Vagina (tissue), 2 donors: ENCODE measurements around the gene TCF4. TPM values are rescaled to one million over a fixed set of nuclear protein-coding genes. Genes with fewer than 3 reads are reported as not detected.

Experiments used
- DNase-seq, 2 donors: peaks; one replicate each; pipeline ENCODE4 v3.0.0-alpha.2; 2017; ENCODE audit errors: extremely low spot score in 2 of 2
- H3K27ac ChIP-seq: fragments of 200-600 bp; sonication (generic); one replicate; pipeline ENCODE4 v1.5.1; 2019
- H3K27me3 ChIP-seq: fragments of 200-600 bp; sonication (generic); one replicate; pipeline ENCODE4 v1.5.1; 2019
- H3K36me3 ChIP-seq, 2 donors: fragments of 200-600 bp; sonication (generic); one replicate each; pipeline ENCODE4 v1.5.1; 2017 to 2019
- H3K4me1 ChIP-seq: fragments of 200-600 bp; sonication (generic); one replicate; pipeline ENCODE4 v1.5.1; 2019
- H3K4me3 ChIP-seq, 2 donors: fragments of 200-600 bp; sonication (generic); 1 replicate in 1 of 2; 2 replicates in 1 of 2; pipeline ENCODE4 v1.5.1; 2016 to 2019
- H3K9me3 ChIP-seq: fragments of 200-600 bp; sonication (generic); one replicate; pipeline ENCODE4 v1.5.1; 2019
- POLR2A ChIP-seq, 2 donors: fragments of 450-650 bp; IDR thresholded peaks; one replicate each; pipeline ENCODE4 v1.6.1; 2017; ENCODE audit warnings: antibody characterized with exemption in 2 of 2, mild to moderate bottlenecking in 2 of 2, moderate library complexity in 2 of 2
- POLR2AphosphoS5 ChIP-seq, 2 donors: sonication (generic); formaldehyde crosslinking; IDR thresholded peaks; one replicate each; pipeline ENCODE4 v1.9.0; 2017; ENCODE audit warnings: antibody characterized with exemption in 2 of 2, mild to moderate bottlenecking in 2 of 2, low read depth in 1 of 2; ENCODE audit not compliant: insufficient read depth in 1 of 2
- intact Hi-C: fragments of 100-400 bp; cut with DNase I; formaldehyde crosslinking; loops from one replicate; pipeline ENCODE4 v1.15.1; 2023
- total RNA-seq: library from RNA; depleted of rRNA; stranded (reverse); fragments of >200 nt; gene quantifications from one replicate; pipeline ENCODE4 v1.2.3, GENCODE V29; 2016
- TF ChIP-seq, protein P1 (sequence below), 3 experiments: fragments of 450-650 bp in 2 of 3; fragments of 200-600 bp in 1 of 3; sonication (generic) in 1 of 3; IDR thresholded peaks; one replicate each; pipeline ENCODE4 v1.5.1; 2017 to 2019; ENCODE audit warnings: antibody characterized with exemption in 3 of 3, mild to moderate bottlenecking in 2 of 3, moderate library complexity in 2 of 3

TCF4 gene
- total RNA-seq, 1 donor from 2014 or later: 105 TPM

DNA sequence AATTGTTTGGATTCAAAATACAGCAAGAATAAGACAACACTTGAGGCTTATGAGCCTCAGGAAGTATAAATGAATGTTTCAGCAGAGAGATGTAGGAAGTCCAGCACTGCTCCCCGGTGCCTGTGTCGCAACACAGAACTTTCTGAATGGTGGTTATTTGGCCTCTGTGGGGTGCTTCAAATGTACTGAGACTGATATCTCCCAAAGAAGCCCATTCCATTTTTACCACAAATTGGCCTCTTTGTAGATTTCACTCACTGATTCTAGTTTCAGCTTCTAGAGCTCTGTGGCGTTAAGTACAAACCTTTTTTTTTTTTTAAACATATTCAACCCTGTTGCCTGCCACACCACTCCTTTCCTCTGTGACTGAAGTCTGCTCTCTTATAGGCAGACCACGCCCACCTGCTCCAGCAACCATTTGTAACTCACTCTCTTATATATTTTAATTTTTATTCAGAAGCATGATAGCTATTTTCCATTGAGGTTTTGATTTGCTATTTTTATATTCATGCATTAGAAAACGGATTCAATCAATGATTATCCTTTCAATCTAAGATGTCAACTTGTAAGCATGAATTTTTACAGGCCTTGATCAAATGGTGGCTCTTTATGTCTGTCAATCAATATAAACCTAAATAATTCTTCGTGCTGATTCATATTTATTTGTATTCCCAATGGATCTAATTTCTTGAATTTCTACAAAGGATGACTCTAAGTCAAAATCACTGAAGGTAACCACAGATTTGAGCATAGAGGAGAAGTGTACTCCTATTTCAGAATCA, 351.7 kb downstream of the TCF4 start:
- Histone ChIP-seq H3K4me3 (no peak overlapping the region), H3K9me3 (no peaks in the 10 kb centered on the region), H3K27ac (no peak overlapping the region), H3K27me3 (no peaks in the 10 kb centered on the region), H3K4me1 (peaks cover 22% of the 10 kb centered on the region), H3K36me3 (peaks cover 0 to 25% of the 10 kb centered on the region in 2 donors)
- DNase-seq: no peak
- TF ChIP-seq, protein P1, sequence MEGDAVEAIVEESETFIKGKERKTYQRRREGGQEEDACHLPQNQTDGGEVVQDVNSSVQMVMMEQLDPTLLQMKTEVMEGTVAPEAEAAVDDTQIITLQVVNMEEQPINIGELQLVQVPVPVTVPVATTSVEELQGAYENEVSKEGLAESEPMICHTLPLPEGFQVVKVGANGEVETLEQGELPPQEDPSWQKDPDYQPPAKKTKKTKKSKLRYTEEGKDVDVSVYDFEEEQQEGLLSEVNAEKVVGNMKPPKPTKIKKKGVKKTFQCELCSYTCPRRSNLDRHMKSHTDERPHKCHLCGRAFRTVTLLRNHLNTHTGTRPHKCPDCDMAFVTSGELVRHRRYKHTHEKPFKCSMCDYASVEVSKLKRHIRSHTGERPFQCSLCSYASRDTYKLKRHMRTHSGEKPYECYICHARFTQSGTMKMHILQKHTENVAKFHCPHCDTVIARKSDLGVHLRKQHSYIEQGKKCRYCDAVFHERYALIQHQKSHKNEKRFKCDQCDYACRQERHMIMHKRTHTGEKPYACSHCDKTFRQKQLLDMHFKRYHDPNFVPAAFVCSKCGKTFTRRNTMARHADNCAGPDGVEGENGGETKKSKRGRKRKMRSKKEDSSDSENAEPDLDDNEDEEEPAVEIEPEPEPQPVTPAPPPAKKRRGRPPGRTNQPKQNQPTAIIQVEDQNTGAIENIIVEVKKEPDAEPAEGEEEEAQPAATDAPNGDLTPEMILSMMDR (IDR thresholded peaks at IDR 0.05): no peak
- TF ChIP-seq POLR2A (IDR thresholded peaks at IDR 0.05): no peak
- TF ChIP-seq POLR2AphosphoS5 (IDR thresholded peaks at IDR 0.05; ENCODE audit: insufficient read depth in 1 of 2, low read depth in 1 of 2): no peak
- intact Hi-C loops: loop anchor here (10.0 kb wide), 1 partner anchor 178 kb away; no protein-coding TSS in a partner anchor

DNA sequence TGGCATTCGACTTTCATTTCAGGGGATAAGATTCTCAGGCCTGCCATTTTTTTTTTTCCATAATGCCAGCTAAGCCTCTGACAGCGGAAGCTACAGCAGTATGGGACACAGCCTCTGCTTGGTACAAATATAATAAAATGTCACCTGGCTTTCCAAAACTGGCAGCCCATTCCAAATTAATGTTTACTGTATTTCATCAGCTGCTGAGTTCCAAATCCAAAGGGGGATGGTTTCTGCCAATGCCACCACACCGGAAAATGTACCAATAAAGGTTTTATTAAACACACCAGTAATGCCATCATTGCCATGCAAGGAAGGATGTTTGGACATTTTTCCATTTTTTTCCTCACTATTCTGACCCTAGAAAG, 352.9 kb downstream of the TCF4 start:
- DNase-seq: no peak
- H3K36me3 ChIP-seq: peaks cover 0 to 34% of the 10 kb centered on the region in 2 donors
- peak overlapping the region; percentile 37 for H3K27ac ChIP-seq
- H3K4me3 ChIP-seq: no peak overlapping the region
- intact Hi-C loops: loop anchor here (10.0 kb wide), 1 partner anchor 180 kb away; no protein-coding TSS in a partner anchor
- H3K9me3 ChIP-seq: no peaks in the 10 kb centered on the region
- TF ChIP-seq, protein P1 (IDR thresholded peaks at IDR 0.05): no peak
- TF ChIP-seq POLR2A (IDR thresholded peaks at IDR 0.05) (no peak), POLR2AphosphoS5 (IDR thresholded peaks at IDR 0.05; ENCODE audit: insufficient read depth in 1 of 2, low read depth in 1 of 2) (no peak)
- H3K27me3 ChIP-seq: no peaks in the 10 kb centered on the region
- H3K4me1 ChIP-seq: peaks cover 15% of the 10 kb centered on the region

DNA sequence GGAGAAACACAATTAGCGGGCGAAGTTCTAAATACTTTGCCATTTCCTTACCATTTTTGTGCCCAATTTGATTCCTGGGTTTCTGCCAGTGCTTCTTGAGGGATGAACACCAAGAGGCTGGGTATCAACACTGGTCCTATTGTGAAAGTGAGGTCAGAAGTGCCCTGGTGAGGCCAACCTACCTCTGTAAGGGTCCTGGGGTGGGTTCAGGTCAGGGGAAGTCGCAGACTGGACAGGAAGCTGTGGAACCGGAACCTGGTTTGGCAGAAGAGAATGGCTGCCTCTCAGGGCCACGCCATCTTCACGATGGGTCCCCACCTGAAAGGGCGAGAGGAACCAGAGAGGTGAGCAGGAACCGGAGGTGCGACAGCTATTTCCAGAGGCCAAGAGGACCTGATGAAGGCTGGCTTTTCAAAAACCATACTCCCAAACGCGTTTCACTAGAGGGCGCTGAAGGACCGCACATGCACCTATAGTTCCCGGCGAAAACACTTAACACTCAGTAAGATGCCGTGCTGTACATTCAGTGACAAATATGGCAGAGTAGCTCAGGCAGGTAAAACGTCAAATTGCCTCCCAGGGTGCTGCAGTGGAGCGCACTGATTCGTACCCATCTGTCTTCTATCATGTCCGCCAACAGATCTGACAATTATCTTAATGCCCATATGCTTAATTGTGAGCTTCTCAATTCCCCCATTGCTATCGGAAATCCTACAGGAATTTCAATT, 353.5 kb downstream of the TCF4 start:
- Histone ChIP-seq H3K27me3 (no peaks in the 10 kb centered on the region), H3K4me1 (peaks cover 12% of the 10 kb centered on the region), H3K9me3 (no peaks in the 10 kb centered on the region), H3K36me3 (peaks cover 0 to 35% of the 10 kb centered on the region in 2 donors), H3K27ac (peak overlapping the region; percentile 37), H3K4me3 (no peak overlapping the region)
- DNase-seq: no peak
- intact Hi-C loops: loop anchor here (10.0 kb wide), 1 partner anchor 180 kb away; no protein-coding TSS in a partner anchor
- no peak for TF ChIP-seq POLR2A (IDR thresholded peaks at IDR 0.05)
- TF ChIP-seq, protein P1 (IDR thresholded peaks at IDR 0.05): peak; percentile 51 to 83 (median 55)

DNA sequence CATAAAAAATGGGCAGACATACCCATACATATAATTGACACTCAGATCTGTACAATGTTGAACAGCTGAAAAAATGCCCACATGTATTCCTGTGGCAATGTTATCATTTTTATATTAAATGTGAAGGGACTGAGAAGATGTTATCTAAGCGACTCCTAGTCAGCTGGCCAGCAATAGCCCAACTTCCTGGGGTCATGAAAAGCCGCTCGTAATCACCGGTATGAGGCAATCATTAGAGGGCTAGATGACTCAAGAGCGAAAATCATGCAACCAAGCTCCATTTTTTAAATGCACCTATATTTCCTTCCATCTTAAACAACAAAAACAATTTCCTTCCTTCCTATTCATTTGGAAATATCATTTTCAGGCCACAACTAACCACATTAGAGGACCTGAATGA, 354.1 kb downstream of the TCF4 start:
- no peak overlapping the region for H3K4me3 ChIP-seq
- peaks cover 0 to 41% of the 10 kb centered on the region in 2 donors for H3K36me3 ChIP-seq
- H3K27ac ChIP-seq: peak overlapping the region; percentile 37
- no peak for DNase-seq
- H3K9me3 ChIP-seq: no peaks in the 10 kb centered on the region
- H3K4me1 ChIP-seq: peaks cover 12% of the 10 kb centered on the region
- H3K27me3 ChIP-seq: no peaks in the 10 kb centered on the region
- intact Hi-C loops: loop anchor here (10.0 kb wide), 1 partner anchor 181 kb away; no protein-coding TSS in a partner anchor
- TF ChIP-seq POLR2A (IDR thresholded peaks at IDR 0.05) (no peak), POLR2AphosphoS5 (IDR thresholded peaks at IDR 0.05; ENCODE audit: insufficient read depth in 1 of 2, low read depth in 1 of 2) (no peak)
- TF ChIP-seq, protein P1 (IDR thresholded peaks at IDR 0.05): no peak
